HUES6 (cell line): Measurements from ENCODE around the gene TTC34.

Source experiments
- H3K27ac ChIP-seq: 2 replicates; pipeline ENCODE4 v1.7.0; 2013; ENCODE audit warnings: low read depth, mild to moderate bottlenecking, low read length, inconsistent platforms
- H3K27me3 ChIP-seq: 2 replicates; pipeline ENCODE4 v1.6.1; 2013; ENCODE audit warnings: low read length; ENCODE audit not compliant: control insufficient read depth, insufficient read depth
- H3K36me3 ChIP-seq: 2 replicates; pipeline ENCODE4 v1.6.1; 2013; ENCODE audit warnings: low read length; ENCODE audit not compliant: control insufficient read depth, insufficient read depth
- H3K4me1 ChIP-seq: 2 replicates; pipeline ENCODE4 v1.6.1; 2013; ENCODE audit warnings: low read length; ENCODE audit not compliant: control insufficient read depth, insufficient read depth
- H3K4me3 ChIP-seq: 2 replicates; pipeline ENCODE4 v1.5.1; 2013; ENCODE audit warnings: low read depth, low read length
- H3K9ac ChIP-seq: one replicate; pipeline ENCODE4 v1.6.1; 2013; ENCODE audit warnings: mild to moderate bottlenecking, low read length
- H3K9me3 ChIP-seq: 2 replicates; pipeline ENCODE4 v1.6.1; 2013; ENCODE audit warnings: low read depth, low read length; ENCODE audit not compliant: control insufficient read depth, insufficient read depth

TTC34 gene

GRCh38 chr1:2589431-2590232 is 211.9 kb downstream of the TTC34 start:
- peaks cover 6% of the 10 kb centered on the region; the same call in 1 of the 2 replicates for H3K9me3 ChIP-seq
- H3K4me3 ChIP-seq, result no peak overlapping the region
- no peak overlapping the region for H3K9ac ChIP-seq
- no peak overlapping the region for H3K27ac ChIP-seq
- peaks cover 12% of the 10 kb centered on the region for H3K36me3 ChIP-seq
- no peaks in the 10 kb centered on the region for H3K27me3 ChIP-seq
- H3K4me1 ChIP-seq, result peaks cover 12% of the 10 kb centered on the region; the same call in 1 of the 2 replicates

DNA sequence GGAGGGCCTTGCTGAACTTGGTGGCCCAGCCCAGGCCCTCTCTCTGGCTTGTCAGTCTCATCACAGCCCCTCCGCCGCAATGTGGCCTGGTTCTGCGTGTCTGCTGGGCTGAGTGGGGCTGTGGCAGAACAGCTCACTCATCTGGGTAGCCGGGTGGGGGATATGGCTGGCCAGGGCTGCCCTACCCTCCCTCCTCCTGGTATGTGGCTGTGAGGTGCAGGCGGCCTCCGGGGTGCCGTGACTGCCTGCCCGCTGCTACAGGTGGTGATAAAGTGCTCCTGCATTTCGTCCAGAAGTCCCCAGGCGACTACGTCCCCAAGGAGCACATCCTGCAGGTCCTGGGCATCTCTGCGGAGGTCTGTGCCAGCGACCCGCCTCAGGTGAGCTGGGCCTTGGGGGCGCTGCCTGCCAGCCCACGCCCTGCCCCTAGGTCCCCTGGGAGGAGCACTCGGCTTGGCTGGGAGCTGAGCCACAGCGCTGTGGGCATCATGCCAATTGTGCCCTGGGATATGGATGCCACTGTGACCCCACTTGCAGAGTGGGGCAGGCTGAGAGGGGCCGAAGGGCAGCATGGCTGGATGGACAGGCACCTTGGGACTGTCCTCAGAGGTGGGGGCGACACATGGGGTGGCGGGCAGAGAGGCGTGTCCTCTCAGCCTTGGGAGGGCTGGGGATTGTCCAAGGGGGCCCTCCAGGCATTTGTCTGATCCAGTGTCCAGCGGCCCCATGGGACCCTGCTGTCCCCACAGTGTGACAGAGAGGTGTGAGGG is 212.6 kb downstream of the TTC34 start:
- Histone ChIP-seq H3K4me1 (peaks cover 15% of the 10 kb centered on the region), H3K36me3 (peaks cover 12% of the 10 kb centered on the region), H3K9ac (no peak overlapping the region), H3K27me3 (no peaks in the 10 kb centered on the region), H3K9me3 (peaks cover 6% of the 10 kb centered on the region; the same call in 1 of the 2 replicates), H3K4me3 (no peak overlapping the region), H3K27ac (no peak overlapping the region)

DNA sequence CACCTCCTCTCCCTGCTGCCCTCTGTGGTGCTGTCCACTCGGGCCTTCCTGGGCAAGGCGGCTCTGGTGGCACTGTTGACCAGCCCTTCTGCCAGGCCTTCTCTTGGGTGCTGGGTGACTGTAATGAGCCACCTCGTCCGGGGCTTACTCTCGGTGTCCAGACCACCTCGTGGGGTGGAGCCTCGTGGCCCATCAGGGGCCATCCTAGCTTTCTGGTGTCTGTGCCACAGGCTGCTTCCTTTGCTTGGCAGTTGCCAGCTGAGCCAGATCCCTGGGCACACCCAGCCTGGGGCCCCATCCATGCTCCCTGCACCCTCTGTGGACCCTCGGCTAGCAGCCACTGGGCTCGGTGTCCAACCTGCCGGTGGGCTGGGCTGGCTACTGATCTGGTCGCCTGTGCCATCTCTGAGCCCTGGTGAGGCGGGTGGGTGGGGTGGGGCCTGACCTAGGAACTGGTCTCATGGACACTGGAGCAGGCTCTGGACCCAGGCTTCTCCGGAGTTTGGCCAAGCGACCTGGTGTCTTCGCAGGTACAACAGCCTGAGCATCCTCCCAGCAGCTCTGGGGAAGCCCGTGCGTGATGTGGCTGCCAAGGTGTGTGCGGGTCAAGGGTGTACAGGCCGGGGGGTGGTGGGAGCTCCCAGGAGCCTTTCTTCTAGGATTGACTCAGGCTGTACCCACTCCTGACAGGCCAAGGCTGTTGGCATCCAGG is 213.5 kb downstream of the TTC34 start:
- Histone ChIP-seq H3K27ac (no peak overlapping the region), H3K9me3 (peaks cover 6% of the 10 kb centered on the region; the same call in 1 of the 2 replicates), H3K27me3 (no peaks in the 10 kb centered on the region), H3K4me1 (peaks cover 21% of the 10 kb centered on the region), H3K4me3 (peak overlapping the region; percentile 82), H3K36me3 (peaks cover 12% of the 10 kb centered on the region), H3K9ac (no peak overlapping the region)

DNA sequence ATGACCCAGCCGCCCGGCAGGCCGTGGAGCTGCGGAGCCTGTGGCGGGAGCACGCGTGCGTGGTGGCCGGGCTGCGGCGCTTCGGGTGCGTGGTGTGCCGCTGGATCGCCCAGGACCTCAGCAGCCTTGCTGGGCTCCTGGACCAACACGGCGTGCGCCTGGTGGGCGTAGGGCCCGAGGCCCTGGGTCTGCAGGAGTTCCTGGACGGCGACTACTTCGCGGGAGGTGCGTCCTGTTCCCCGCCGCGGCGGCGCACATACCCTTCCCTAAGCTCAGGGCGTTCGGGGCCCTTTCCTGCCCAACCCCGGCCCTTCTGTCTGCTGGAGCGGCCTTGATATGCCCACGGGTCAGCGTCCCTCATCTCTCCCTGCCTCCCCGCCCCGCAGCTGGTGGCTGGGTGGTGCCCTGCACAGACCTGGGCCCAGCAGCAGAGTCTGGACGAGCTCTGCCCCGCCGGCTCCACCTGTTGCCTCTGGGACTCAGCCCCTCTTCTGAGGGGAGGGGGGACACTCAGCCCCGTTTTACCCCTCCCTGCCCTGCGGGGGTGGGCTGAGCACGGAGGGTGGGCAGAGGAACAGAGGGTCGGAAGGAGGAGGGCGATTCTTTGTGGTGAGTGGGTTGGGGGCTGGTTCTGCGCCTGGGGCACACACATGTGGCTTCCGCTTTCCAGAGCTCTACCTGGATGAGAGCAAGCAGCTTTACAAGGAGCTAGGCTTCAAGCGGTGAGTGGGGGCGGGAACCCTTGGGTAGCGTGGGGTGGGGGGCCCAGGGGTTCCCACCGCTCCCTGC is 214.2 kb downstream of the TTC34 start:
- no peaks in the 10 kb centered on the region for H3K27me3 ChIP-seq
- H3K4me1 ChIP-seq, result peaks cover 21% of the 10 kb centered on the region
- peak overlapping the region; percentile 74 for H3K9ac ChIP-seq
- H3K36me3 ChIP-seq, result peaks cover 12% of the 10 kb centered on the region
- no peak overlapping the region for H3K27ac ChIP-seq
- peaks cover 6% of the 10 kb centered on the region; the same call in 1 of the 2 replicates for H3K9me3 ChIP-seq
- peak overlapping the region; percentile 82 for H3K4me3 ChIP-seq

- peak within 1 kb of the TSS; percentile 82 for H3K4me3 ChIP-seq
- no peaks in the 10 kb centered on the region for H3K27me3 ChIP-seq
- peaks cover 21% of the 10 kb centered on the region for H3K4me1 ChIP-seq
- H3K36me3 ChIP-seq, result peaks cover 12% of the 10 kb centered on the region
- peak within 1 kb of the TSS; percentile 87 for H3K9ac ChIP-seq
- peaks cover 2% of the 10 kb centered on the region; the same call in 1 of the 2 replicates for H3K9me3 ChIP-seq
- peak within 1 kb of the TSS; percentile 57; the same call in 1 of the 2 replicates for H3K27ac ChIP-seq
Observed at GRCh38 chr1:2586154-2587070, 215.1 kb downstream of the TTC34 start, which contains the start of gene PRXL2B. TSS of gene PRXL2B (plus strand) at chr1:2586777. CDS start at chr1:2586886, 109 bp downstream.
